NCI-H526 (cell line): ENCODE data around the gene NPEPL1.

ENCODE experiments used
- DNase-seq, 2 experiments: peaks; one replicate each; lab custom pipeline; 2025; lab: John Stamatoyannopoulos, UW

The NPEPL1 gene

GRCh38 chr20:58657262-58657661 is 35.3 kb upstream of the NPEPL1 start:
- no peak for DNase-seq

- DNase-seq, result no peak
Measured at GRCh38 chr20:58657986-58658385, 34.6 kb upstream of the NPEPL1 start.

GRCh38 chr20:58658760-58659159 is 33.8 kb upstream of the NPEPL1 start:
- no peak for DNase-seq

GRCh38 chr20:58659841-58660240 is 32.8 kb upstream of the NPEPL1 start:
- DNase-seq, result peak in 1 of 2 experiments; percentile 55

GRCh38 chr20:58660855-58661597 is 31.6 kb upstream of the NPEPL1 start:
- DNase-seq, result no peak

- DNase-seq, result no peak
Measured at GRCh38 chr20:58661598-58662473, 30.8 kb upstream of the NPEPL1 start.

- no peak for DNase-seq
Measured at GRCh38 chr20:58664331-58664730, 28.3 kb upstream of the NPEPL1 start.

GRCh38 chr20:58664883-58665282 is 27.7 kb upstream of the NPEPL1 start:
- no peak for DNase-seq

- peak in 1 of 2 experiments; percentile 51 for DNase-seq
Measured at GRCh38 chr20:58665606-58666005, 27.0 kb upstream of the NPEPL1 start.

GRCh38 chr20:58666702-58667101 is 25.9 kb upstream of the NPEPL1 start:
- no peak for DNase-seq

- no peak for DNase-seq
Measured at GRCh38 chr20:58667975-58668374, 24.6 kb upstream of the NPEPL1 start.

GRCh38 chr20:58668901-58669286 is 23.7 kb upstream of the NPEPL1 start:
- no peak for DNase-seq

- DNase-seq, result peak in 1 of 2 experiments; percentile 67
Measured at GRCh38 chr20:58669287-58670006, 23.2 kb upstream of the NPEPL1 start.

GRCh38 chr20:58670102-58670501 is 22.5 kb upstream of the NPEPL1 start:
- no peak for DNase-seq

GRCh38 chr20:58670659-58671058 is 21.9 kb upstream of the NPEPL1 start:
- DNase-seq, result no peak

GRCh38 chr20:58673119-58673518 is 19.5 kb upstream of the NPEPL1 start:
- no peak for DNase-seq

- no peak for DNase-seq
Measured at GRCh38 chr20:58675146-58675584, 17.4 kb upstream of the NPEPL1 start.

GRCh38 chr20:58675641-58676040 is 17.0 kb upstream of the NPEPL1 start:
- no peak for DNase-seq

GRCh38 chr20:58676161-58676560 is 16.4 kb upstream of the NPEPL1 start:
- no peak for DNase-seq

GRCh38 chr20:58677079-58677604 is 15.5 kb upstream of the NPEPL1 start:
- DNase-seq, result no peak

GRCh38 chr20:58677808-58678207 is 14.8 kb upstream of the NPEPL1 start:
- DNase-seq, result no peak

- no peak for DNase-seq
Measured at GRCh38 chr20:58678806-58679205, 13.8 kb upstream of the NPEPL1 start.
